KOPT-K1 (cell line): ENCODE results near the gene C20orf144.
"Not testable (repeated sequence)": the region's sequence is repeated elsewhere in the genome, so short reads cannot be mapped to it uniquely, and the experiment has no call there.

Source experiments
- H3K27ac ChIP-seq: fragments of 200-600 bp; sonication (generic); 2 replicates; pipeline ENCODE4 v1.5.1; 2016; ENCODE audit warnings: antibody characterized with exemption, mild to moderate bottlenecking, low read depth, low read length; ENCODE audit not compliant: poor library complexity, severe bottlenecking
- H3K36me3 ChIP-seq: fragments of 200-600 bp; sonication (generic); 2 replicates; pipeline ENCODE4 v1.5.1; 2017; ENCODE audit warnings: antibody characterized with exemption, mild to moderate bottlenecking, low read length, moderate library complexity; ENCODE audit not compliant: insufficient read depth
- H3K9me3 ChIP-seq: fragments of 200-600 bp; sonication (generic); 2 replicates; pipeline ENCODE4 v1.5.1; 2017; ENCODE audit warnings: antibody characterized with exemption, low read length, mild to moderate bottlenecking; ENCODE audit not compliant: insufficient read depth, poor library complexity, severe bottlenecking

Gene C20orf144

GRCh38 chr20:33662172-33662571 lies at the start of gene C20orf144:
C20orf144 (plus strand) TSS chr20:33662327; CDS start chr20:33662346, 19 bp downstream.
- Histone ChIP-seq H3K27ac (peak within 1 kb of the TSS; percentile 80), H3K9me3 (no peaks in the 10 kb centered on the region), H3K36me3 (peaks cover 47% of the 10 kb centered on the region)

DNA sequence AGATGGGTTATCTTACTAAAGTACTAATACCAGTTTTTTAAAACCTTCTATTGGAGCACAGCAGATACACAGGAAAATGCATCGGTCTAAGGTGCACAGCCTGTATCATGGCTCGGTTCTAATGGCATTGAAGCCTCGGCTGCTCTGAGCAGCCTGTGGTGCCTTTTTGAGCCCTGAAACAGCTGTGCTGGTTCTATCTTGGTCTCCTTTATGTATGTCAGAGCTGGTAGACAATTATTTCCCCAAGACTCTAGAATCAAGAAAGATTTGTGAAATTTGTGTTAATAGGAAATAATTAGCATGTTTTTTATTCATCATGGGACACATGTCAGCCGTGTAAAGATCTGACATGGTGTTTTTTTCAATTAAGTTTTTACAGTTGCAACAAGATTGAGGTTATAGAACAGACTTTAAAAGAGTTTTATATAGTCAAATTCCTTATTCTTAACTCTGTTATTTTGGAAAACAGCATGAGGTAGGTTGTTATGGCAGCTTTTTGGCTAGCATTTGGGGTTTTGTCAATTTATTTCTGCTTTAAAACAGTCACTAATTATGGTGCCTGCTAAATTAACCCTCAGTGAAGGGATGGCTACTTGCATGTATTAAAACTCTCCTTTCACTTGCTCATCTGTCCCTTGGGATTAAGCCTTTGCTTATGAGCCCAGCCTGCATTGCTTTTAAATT lies 40.3 kb upstream of the C20orf144 start:
- Histone ChIP-seq H3K9me3 (no peaks in the 10 kb centered on the region), H3K27ac (no peak overlapping the region), H3K36me3 (peaks cover 43% of the 10 kb centered on the region)

DNA sequence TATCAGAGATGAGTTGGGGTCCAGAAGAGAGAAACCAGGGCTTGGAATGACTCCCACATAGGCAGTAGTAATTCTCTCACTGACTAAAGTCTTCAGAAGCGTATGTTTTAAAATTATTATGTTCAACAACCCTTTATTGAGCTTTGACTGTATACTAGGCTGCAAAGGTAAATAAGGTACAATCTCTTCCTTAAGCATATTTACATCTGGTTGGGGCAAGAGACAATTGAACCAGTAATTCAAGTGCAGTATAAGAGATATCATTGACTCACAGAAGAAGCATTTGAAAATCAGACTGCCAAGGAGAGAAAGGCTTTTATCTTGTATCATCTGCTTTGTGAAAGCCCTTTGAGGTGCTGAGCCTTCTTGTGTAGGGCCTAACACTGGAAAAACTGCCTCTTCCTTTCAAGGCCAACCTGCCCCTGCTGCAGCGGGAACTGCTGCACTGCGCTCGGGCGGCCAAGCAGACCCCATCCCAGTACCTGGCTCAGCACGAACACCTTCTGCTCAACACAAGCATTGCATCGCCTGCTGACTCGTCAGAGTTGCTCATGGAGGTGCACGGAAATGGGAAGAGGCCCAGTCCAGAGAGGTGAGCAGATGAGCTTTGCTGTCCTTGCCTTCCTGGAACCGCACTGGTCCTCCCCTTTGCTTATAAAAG lies 39.3 kb upstream of the C20orf144 start:
- Histone ChIP-seq H3K36me3 (peaks cover 51% of the 10 kb centered on the region), H3K27ac (no peak overlapping the region)

DNA sequence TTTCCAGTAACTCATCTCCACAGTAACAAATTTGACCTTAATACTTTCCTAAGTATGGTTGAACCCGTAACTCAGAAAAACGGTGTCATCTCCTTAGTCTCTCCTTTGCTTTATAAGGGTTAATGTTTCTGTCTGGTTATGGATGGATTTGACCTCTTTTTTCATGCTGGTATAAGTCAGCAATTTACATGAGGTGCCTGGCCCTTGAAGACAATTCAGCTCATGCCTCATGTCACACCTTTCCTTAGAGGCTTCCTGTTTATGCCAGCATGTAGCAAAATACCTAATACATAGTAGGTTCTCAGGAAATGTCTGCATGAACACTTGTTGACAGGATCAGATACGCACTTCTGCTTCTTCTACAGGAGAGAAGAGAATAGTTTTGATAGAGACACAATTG lies 37.7 kb upstream of the C20orf144 start:
- no peak overlapping the region for H3K27ac ChIP-seq
- peaks cover 64% of the 10 kb centered on the region for H3K36me3 ChIP-seq
- H3K9me3 ChIP-seq, result no peaks in the 10 kb centered on the region

More for the DNA sequence above, 39.3 kb upstream of the C20orf144 start:
- no peaks in the 10 kb centered on the region for H3K9me3 ChIP-seq

GRCh38 chr20:33626190-33626589 lies 35.9 kb upstream of the C20orf144 start:
- Histone ChIP-seq H3K9me3 (no peaks in the 10 kb centered on the region), H3K36me3 (peaks cover 79% of the 10 kb centered on the region), H3K27ac (no peak overlapping the region)

DNA sequence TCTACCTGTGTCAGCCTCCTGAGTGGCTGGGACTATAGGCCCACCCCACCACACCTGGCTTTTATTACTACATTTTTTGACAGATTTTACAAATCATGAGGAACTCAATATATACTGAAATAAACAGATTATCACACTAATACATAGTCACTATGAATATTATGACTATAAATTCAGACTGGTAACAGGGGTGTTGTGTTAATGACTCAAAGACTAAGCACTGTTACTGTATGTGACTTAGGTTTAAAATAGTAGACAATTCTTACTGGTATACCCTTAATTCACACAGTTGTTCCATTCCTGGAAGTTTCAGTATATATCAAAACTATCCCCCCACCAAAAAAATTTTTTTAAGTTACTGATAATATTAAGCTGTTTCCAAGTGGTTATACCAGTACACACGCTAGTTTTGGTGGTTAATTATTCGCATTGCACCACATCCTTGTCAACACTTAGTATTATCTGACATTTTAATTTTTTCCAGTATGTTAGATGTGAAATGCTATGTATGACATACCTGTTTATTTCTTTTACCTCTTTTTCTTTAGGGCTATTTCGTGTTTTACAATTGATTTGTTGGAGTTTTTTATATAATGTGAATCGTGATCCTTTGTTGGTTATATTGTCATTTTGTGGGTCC lies 34.4 kb upstream of the C20orf144 start:
- Histone ChIP-seq H3K9me3 (no peaks in the 10 kb centered on the region), H3K27ac (no peak overlapping the region), H3K36me3 (peaks cover 84% of the 10 kb centered on the region)

DNA sequence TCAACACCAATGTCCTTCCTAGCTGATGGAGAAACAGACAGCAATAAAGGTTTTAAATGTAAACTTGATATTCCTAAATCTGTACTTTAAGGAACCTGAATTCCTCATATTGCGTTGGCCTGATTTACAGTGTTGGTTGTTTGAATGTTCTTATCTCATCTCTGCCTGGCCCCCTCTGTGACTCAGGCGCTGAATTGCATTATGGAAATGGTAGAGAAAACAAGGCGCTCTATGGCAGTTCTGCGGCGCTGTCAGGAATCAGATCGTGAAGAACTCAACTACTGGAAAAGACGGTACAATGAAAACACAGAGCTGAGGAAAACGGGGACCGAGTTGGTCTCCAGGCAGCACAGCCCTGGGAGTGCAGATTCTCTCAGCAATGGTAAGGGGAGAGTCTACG lies 32.6 kb upstream of the C20orf144 start:
- Histone ChIP-seq H3K9me3 (no peaks in the 10 kb centered on the region), H3K27ac (no peak overlapping the region), H3K36me3 (peaks cover 80% of the 10 kb centered on the region)

DNA sequence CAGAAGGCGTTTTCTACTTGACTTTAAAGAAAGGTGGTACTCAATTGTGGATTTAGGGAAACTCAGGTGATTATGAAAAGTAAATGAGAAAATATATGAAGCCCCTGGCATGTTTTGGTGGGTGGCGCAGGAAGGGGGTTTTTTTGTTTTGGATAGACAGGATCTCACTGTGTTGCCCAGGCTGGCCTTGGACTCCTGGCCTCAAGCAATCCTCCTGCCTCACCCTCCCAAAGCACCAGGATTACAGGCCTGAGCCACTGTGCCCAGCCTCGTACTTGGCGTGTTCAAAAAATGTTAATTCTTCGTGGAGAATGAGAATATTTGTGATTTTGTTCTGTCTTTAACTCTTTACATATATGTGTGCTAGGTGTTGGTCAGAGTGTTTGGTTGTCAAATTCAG lies 32.1 kb upstream of the C20orf144 start:
- Histone ChIP-seq H3K27ac (no peak overlapping the region), H3K36me3 (peaks cover 79% of the 10 kb centered on the region), H3K9me3 (no peaks in the 10 kb centered on the region)

DNA sequence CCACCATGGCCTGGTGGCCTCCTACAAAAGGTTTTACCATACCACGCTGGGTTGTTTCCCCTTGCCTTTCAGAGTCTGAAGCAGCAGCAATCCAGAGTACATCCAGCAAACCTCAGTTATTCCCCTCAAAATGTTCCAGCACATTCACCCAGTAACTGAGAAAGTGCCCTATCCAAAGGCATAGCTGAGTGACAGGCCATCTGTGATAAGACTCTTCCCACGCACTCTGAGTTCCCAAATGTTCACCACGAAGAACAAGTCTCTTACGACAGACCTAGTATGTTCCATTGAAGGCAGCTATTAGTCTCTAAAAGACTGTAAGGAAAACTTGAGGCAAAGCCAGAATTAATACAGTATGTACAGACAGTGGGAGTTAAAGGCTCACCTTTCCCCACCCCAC lies 31.6 kb upstream of the C20orf144 start:
- H3K27ac ChIP-seq, result no peak overlapping the region
- no peaks in the 10 kb centered on the region for H3K9me3 ChIP-seq
- H3K36me3 ChIP-seq, result peaks cover 77% of the 10 kb centered on the region

DNA sequence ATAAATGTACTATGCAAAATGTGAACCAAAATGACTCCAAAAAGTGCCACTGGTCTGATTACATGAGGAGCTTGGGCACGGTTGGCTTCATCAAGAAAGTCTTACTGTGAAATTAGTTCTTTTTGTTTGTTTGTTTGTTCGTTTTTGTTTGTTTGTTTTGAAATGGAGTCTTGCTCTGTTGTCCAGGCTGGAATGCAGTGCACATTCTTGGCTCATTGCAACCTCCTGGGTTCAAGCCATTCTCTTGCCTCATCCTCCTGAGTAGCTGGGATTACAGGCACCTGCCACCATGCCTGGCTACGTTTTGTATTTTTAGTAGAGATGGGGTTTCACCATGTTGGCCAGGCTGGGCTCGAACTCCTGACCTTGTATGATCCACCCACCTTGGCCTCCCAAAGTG lies 30.2 kb upstream of the C20orf144 start:
- H3K36me3 ChIP-seq, result peaks cover 69% of the 10 kb centered on the region
- not testable (repeated sequence) for H3K9me3 ChIP-seq

DNA sequence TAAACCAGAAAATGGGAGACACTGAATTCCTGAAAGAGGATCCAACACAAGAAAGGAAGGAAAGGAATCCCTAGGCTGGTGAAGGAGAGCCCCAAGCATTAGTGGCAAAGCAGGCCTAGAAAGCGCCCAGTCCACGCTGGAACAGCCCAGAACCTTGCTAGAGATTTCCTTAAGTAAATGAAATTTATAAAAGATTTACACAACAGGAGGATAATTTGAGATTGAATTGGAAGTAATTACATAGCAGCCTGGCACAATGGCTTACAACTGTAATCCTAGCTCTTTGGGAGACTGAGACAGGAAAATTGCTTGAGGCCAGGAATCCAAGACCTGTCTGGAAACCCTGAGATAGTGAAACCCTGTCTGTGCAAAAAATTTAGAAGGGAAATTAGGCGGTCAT lies 26.8 kb upstream of the C20orf144 start:
- Histone ChIP-seq H3K27ac (no peak overlapping the region), H3K36me3 (peaks cover 66% of the 10 kb centered on the region), H3K9me3 (no peaks in the 10 kb centered on the region)

More for the DNA sequence above, 30.2 kb upstream of the C20orf144 start:
- not testable (repeated sequence) for H3K27ac ChIP-seq

GRCh38 chr20:33636776-33637175 lies 25.4 kb upstream of the C20orf144 start:
- peaks cover 72% of the 10 kb centered on the region for H3K36me3 ChIP-seq
- H3K9me3 ChIP-seq, result no peaks in the 10 kb centered on the region
- H3K27ac ChIP-seq, result no peak overlapping the region

DNA sequence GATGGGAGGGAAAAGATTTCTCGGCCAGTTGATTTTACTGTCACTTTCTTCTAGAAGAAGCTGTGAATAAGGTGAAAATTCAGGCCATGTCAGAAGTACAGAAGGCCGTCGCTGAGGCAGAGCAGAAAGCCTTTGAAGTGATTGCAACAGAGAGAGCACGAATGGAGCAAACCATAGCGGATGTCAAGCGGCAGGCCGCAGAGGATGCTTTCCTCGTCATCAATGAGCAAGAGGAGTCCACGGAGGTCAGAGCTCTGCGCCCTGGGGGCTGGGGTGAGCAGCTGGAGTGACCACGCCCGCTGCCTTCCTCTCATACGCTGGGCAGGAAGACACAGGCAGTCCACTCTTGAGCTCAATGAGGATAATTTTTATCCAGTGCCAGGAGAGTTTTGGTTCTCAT lies 21.8 kb upstream of the C20orf144 start:
- peaks cover 70% of the 10 kb centered on the region for H3K36me3 ChIP-seq

GRCh38 chr20:33644313-33645071 lies 17.6 kb upstream of the C20orf144 start:
- H3K36me3 ChIP-seq, result peaks cover 54% of the 10 kb centered on the region

More for the DNA sequence above, 21.8 kb upstream of the C20orf144 start:
- no peaks in the 10 kb centered on the region for H3K9me3 ChIP-seq
- H3K27ac ChIP-seq, result no peak overlapping the region

GRCh38 chr20:33645072-33645358 lies 17.1 kb upstream of the C20orf144 start:
- Histone ChIP-seq H3K9me3 (no peaks in the 10 kb centered on the region), H3K36me3 (peaks cover 49% of the 10 kb centered on the region), H3K27ac (no peak overlapping the region)

More at GRCh38 chr20:33644313-33645071, 17.6 kb upstream of the C20orf144 start:
- no peak overlapping the region for H3K27ac ChIP-seq
- no peaks in the 10 kb centered on the region for H3K9me3 ChIP-seq
